GM18507 (cell line): ENCODE results near the gene PCDH11Y.
"Not testable (repeated sequence)": the region's sequence is repeated elsewhere in the genome, so short reads cannot be mapped to it uniquely, and the experiment has no call there.

Source experiments
- DNase-seq: peaks from one replicate; pipeline ENCODE4 v3.0.0; 2011; ENCODE audit warnings: low read depth; ENCODE audit not compliant: insufficient read length; ENCODE audit errors: extremely low spot score
- FAIRE-seq: peaks from 2 replicates; lab custom pipeline; 2011; peaks lifted over from hg19 to GRCh38; lab: Jason Lieb, UNC

PCDH11Y gene

DNA sequence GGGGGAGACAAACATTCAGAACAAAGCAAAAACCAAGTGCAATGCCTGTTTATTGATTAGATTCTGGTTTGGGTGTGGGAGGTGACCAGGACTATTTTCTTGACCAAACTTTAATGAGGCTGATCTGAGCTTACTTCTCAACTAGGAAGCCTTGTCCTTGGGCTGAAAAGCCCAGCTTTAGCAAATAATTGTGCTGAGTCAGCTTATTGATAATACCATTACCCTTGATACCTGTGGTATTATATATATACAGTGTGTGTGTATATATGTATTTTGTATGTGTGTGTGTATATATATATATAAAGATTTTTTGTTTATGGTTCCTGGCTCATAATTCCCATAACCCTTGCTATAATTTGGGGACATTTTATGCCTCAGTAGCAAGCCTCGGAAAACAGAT, 776.4 kb downstream of the PCDH11Y start:
- FAIRE-seq, DNase-seq: not testable (repeated sequence)
